Left renal pelvis (tissue), 4 donors: ENCODE results near the gene SLC22A7. TPM values are rescaled to one million over a fixed set of nuclear protein-coding genes. Genes with fewer than 3 reads are reported as not detected.
"Not testable (repeated sequence)": the region's sequence is repeated elsewhere in the genome, so short reads cannot be mapped to it uniquely, and the experiment has no call there.

Source experiments
- DNase-seq, 4 donors: peaks; one replicate each; pipeline ENCODE4 v3.0.0-alpha.2; 2013; ENCODE audit warnings: low read depth in 4 of 4, low spot score in 3 of 4
- polyA plus RNA-seq, 4 donors: library from polyadenylated mRNA; unstranded; fragments of 120-200 nt; gene quantifications; one replicate each; pipeline ENCODE4 v1.2.1, GENCODE V29; 2013; ENCODE audit not compliant: insufficient read length in 4 of 4

SLC22A7 gene
- polyA plus RNA-seq, 4 donors = 0.39 to 0.76 (median 0.58) TPM

DNA sequence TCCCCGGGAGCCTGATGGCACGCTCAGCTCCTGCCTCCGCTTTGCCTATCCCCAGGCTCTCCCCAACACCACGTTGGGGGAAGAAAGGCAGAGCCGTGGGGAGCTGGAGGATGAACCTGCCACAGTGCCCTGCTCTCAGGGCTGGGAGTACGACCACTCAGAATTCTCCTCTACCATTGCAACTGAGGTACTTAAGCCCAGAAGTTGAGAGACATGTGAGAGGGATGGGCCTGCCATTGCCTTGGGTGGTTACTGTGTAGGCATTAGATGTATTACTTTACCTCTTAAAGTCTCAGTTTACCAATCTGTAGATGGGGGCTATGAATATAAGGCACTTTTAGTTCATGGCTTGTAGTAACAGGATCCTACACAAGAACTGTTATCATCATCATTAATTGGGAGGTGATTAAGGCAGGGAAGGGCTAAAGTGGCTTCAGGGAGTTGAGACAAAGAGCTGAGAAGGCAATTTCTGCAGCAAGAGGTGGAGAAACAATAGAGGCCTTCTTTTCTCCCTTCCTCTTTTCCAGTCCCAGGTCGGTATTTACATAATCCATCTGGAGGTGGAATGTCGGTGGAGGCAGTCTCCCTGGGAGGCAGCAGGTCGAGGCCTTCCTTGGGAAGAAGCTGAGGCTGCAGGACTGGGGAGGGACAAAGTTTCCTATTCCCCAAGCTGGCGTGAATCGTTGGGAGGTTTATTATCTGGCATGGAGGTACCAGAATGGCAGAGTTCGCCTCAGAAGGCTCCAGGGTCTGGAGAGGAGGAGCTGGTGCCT is 691 bp downstream of the SLC22A7 start:
- no peak for DNase-seq

GRCh38 chr6:43299338-43300293 is 1.6 kb downstream of the SLC22A7 start:
- no peak for DNase-seq

DNA sequence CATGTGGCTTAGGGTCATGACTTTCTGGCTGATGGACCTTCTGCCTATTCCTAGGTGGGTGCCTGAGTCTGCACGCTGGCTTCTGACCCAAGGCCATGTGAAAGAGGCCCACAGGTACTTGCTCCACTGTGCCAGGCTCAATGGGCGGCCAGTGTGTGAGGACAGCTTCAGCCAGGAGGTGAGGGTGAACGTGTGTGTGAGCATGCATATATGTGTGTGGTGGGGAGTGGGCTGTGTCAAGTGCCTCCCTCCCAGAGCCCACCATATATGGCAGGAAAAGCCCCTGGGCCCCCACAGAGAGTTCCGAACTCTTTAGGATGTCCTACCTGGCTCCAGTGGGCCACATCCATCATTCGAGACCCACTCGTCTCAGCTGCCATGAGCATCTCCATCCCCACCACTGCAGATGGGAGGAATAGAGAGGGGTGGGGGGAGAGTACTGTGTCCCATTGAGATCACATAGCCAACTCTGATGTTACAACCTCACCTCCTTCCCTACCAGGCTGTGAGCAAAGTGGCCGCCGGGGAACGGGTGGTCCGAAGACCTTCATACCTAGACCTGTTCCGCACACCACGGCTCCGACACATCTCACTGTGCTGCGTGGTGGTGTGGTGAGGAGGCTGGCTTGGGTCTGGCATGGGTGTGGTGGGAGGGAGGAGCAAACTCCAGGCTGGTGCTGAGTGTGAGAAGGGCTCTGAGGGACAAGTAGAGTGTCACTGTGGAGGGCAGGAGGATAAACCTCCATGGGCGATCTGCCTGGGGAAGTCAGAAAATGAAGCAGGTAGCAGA is 3.2 kb downstream of the SLC22A7 start:
- no peak for DNase-seq

DNA sequence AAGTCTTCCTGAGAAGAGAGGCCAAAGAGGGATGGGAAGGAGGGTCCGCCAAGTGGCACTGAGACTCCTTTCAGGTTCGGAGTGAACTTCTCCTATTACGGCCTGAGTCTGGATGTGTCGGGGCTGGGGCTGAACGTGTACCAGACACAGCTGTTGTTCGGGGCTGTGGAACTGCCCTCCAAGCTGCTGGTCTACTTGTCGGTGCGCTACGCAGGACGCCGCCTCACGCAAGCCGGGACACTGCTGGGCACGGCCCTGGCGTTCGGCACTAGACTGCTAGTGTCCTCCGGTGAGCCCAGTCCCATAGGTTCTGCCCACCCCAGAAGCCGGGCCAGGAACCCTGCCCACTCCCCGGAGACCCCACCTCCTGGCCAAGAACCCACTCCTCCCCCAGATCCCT is 4.1 kb downstream of the SLC22A7 start:
- DNase-seq = no peak

GRCh38 chr6:43303006-43303405 is 4.9 kb downstream of the SLC22A7 start:
- not testable (repeated sequence) for DNase-seq

DNA sequence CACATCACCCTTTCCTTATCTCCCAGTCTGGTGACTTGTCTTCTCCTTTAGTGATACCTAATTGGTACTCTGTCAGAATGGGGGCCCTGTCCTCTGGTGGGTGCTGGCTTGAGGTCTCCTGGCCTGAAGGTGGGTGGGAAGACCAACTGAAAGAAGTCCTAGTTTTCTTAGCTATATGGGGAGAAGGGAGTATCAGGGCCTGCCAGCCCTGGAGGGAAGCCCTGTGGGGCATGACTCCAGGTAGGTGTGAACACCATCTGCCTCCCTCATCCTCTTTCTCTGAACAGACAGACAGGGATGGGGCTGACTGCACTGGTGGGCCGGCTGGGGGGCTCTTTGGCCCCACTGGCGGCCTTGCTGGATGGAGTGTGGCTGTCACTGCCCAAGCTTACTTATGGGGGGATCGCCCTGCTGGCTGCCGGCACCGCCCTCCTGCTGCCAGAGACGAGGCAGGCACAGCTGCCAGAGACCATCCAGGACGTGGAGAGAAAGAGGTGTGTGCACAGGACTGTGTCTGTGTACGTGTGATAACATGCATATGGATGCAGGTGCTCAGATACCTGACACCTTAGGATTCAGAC is 5.8 kb downstream of the SLC22A7 start:
- DNase-seq = no peak

DNA sequence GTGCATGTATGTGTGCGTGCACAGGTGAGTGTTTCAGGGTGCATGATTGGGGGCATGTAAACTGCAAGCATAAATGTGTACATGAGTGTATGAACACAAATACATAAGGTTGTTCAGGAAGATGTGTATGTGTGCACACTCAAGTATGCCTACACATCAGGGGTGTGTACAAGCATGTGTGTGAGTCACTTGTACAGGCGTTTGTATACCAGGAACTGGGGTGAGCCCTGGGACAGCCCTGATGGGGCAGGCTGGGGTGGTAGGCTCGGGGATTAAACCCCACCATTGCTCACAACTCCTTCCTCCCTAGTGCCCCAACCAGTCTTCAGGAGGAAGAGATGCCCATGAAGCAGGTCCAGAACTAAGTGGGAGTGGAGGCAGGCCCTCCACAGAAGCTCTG is 6.3 kb downstream of the SLC22A7 start:
- DNase-seq = no peak

DNA sequence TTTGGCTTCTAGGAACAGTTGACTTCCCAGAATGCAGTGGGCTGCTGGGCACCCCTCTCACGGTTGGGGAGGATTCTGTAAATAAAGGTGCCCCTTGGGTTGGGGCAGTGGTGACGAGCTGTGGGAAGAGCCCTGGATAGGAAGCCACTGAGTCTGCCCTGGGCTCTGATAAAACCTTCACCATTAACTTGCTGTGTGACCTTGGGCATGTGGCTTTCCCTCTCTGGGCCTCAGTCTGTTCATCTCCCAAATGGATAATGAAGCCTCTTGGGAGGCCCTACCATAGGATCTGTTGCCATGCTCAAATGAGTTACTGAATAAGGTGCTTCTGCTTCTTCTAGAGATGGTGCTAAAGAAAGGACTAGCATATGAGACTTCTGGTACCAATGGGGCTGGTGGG is 6.8 kb downstream of the SLC22A7 start:
- no peak for DNase-seq

- no peak for DNase-seq
These were observed 8.0 kb downstream of the SLC22A7 start for GRCh38 chr6:43306086-43306485.

GRCh38 chr6:43307451-43308100 is 9.5 kb downstream of the SLC22A7 start:
- DNase-seq = no peak

DNA sequence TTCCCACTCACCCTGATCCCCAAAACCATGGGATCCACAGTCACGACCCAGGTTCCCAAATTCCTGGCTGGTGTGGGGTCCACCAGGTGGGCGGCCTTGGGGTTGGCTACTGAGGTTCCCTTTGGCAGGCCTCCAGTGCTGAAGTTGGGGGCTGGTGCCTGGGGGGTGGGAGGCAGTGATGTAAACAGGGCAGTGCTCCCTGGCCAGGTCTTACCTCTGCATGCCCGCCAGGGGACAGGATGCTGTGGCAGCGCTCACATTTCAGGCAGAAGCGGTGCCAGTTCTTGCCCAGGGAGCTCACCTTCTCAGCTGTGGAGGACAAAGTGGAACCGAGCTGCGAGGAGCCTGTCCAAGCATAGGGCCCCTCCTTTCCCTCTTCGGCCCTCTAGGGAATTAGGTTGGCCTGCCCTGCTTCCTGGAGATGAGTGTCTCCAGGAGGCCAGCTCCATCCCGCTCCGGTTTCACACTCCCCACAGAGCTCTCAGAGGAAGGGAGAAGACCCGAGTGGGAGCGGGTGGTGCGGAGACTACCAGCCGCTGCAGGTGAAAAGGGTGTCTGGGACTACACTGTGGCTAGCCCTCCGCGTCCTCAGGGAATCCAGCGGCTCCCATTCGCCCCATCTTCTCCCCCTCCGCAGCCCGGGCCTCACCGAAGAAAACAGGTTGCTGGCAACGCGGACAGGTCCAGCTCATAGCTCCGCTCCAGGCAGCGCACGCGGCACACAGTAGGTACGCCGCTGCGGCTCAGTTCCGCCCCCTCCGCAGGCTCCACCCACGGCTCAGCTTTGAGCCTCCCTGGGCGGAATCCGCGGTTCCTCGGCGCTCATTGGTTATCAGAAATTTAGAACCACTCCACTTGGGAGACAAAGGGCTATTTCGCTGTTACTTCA is 10.3 kb downstream of the SLC22A7 start, which contains the start of gene CRIP3:
Gene CRIP3, minus strand, starts transcription at position 726 of the 889 bp plus-strand sequence. Its CDS starts 34 bp downstream, at position 692.
- peak in 1 of 4 donors; percentile 4 for DNase-seq

GRCh38 chr6:43308990-43309477 is 11.0 kb downstream of the SLC22A7 start:
- DNase-seq = no peak

DNA sequence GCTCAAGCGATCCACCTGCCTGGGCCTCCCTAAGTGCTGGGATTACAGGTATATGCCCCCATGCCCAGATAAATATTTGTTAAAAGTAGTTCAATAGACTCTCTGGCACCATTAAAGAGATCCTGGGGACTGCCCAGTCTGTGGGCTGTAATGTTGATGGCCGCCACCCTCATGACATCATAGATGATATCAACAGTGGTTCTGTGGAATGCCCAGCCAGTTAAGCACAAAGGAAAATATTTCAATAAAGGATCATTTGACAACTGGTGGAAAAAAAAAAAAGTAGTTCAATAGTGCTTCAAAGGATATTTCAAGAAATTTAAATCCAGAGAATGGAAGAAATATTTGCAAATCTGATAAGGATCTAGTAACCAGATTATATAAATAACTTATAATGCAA is 12.1 kb downstream of the SLC22A7 start:
- DNase-seq = no peak

DNA sequence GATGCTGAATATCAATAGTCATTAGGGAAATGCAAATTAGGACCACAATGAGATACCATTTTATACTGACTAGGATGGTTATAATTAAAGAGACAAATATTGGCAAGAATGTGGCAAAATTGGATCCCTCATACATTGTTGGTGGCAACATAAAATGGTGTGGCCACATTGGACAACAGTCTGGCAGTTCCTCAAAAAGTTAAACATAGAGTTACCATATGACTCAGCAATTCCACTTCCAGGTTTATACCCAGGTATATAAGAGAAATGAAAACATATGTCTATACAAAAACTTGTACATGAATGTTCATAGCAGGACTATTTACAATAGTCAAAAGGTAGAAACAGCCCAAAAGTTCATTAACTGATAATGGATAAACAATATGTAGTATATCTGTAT is 12.6 kb downstream of the SLC22A7 start:
- no peak for DNase-seq

- no peak for DNase-seq
These were observed 13.6 kb downstream of the SLC22A7 start for GRCh38 chr6:43311666-43312065.

GRCh38 chr6:43313813-43314212 is 15.8 kb downstream of the SLC22A7 start:
- no peak for DNase-seq

GRCh38 chr6:43318011-43318410 is 20.0 kb downstream of the SLC22A7 start:
- no peak for DNase-seq

GRCh38 chr6:43325876-43326275 is 27.8 kb downstream of the SLC22A7 start:
- no peak for DNase-seq

GRCh38 chr6:43328528-43328927 is 30.5 kb downstream of the SLC22A7 start:
- DNase-seq = no peak
